Keratinocyte (primary cell): Measurements from ENCODE around the gene ARHGAP35. TPM values are rescaled to one million over a fixed set of nuclear protein-coding genes. Genes with fewer than 3 reads are reported as not detected.
A peak's percentile ranks its signal among the peaks of the same experiment; 100 is the strongest.

Experiments
- DNase-seq: peaks from one replicate; pipeline ENCODE4 v3.0.0-alpha.2; 2011; ENCODE audit warnings: low read depth, missing footprints, low spot score
- FAIRE-seq: peaks from 2 replicates; lab custom pipeline; 2011; peaks lifted over from hg19 to GRCh38; lab: Jason Lieb, UNC
- H2AFZ ChIP-seq: 2 replicates; pipeline ENCODE4 v1.6.0; 2012; ENCODE audit warnings: low read length, control low read depth, inconsistent platforms; ENCODE audit not compliant: control insufficient read depth
- H3K27ac ChIP-seq: 2 replicates; pipeline ENCODE4 v1.5.1; 2011; ENCODE audit warnings: low read length; ENCODE audit not compliant: control insufficient read depth, insufficient read depth
- H3K27me3 ChIP-seq: 3 replicates; pipeline ENCODE4 v1.6.0; 2011; ENCODE audit warnings: low read length; ENCODE audit not compliant: control insufficient read depth, insufficient read depth; ENCODE audit errors: extremely low read depth
- H3K36me3 ChIP-seq, 2 experiments: 2 replicates in 1 of 2; 3 replicates in 1 of 2; pipeline ENCODE4 v1.5.1; 2011; ENCODE audit warnings: low read length in 2 of 2, mild to moderate bottlenecking in 1 of 2; ENCODE audit not compliant: control insufficient read depth in 2 of 2, insufficient read depth in 2 of 2; ENCODE audit errors: extremely low read depth in 1 of 2
- H3K4me1 ChIP-seq: 3 replicates; pipeline ENCODE4 v1.5.1; 2011; ENCODE audit warnings: low read length; ENCODE audit not compliant: control insufficient read depth, insufficient read depth; ENCODE audit errors: extremely low read depth
- H3K4me2 ChIP-seq: 3 replicates; pipeline ENCODE4 v1.6.0; 2011; ENCODE audit warnings: low read depth, low read length; ENCODE audit not compliant: control insufficient read depth, insufficient read depth; ENCODE audit errors: extremely low read depth
- H3K4me3 ChIP-seq, 3 experiments: fragments of 200-600 bp in 1 of 3; sonication (generic) in 1 of 3; 2 replicates in 2 of 3; 3 replicates in 1 of 3; pipeline ENCODE4 v1.5.1; 2011 to 2016; ENCODE audit warnings: low read length in 3 of 3, mild to moderate bottlenecking in 3 of 3, control low read depth in 2 of 3, inconsistent platforms in 1 of 3, low read depth in 1 of 3, mixed read lengths in 1 of 3, mixed run types in 1 of 3, moderate library complexity in 1 of 3; ENCODE audit not compliant: control insufficient read depth in 2 of 3, insufficient read depth in 2 of 3; ENCODE audit errors: extremely low read depth in 1 of 3
- H3K79me2 ChIP-seq: 2 replicates; pipeline ENCODE4 v1.6.0; 2012; ENCODE audit warnings: low read length; ENCODE audit not compliant: control insufficient read depth, insufficient read depth
- H3K9ac ChIP-seq: 3 replicates; pipeline ENCODE4 v1.6.0; 2011; ENCODE audit warnings: low read length; ENCODE audit not compliant: control insufficient read depth, insufficient read depth; ENCODE audit errors: extremely low read depth
- H3K9me1 ChIP-seq: 3 replicates; pipeline ENCODE4 v1.6.0; 2011; ENCODE audit warnings: low read length; ENCODE audit not compliant: control insufficient read depth, insufficient read depth; ENCODE audit errors: extremely low read depth
- H3K9me3 ChIP-seq: 2 replicates; pipeline ENCODE4 v1.5.1; 2012; ENCODE audit warnings: low read depth, low read length; ENCODE audit not compliant: control insufficient read depth
- H4K20me1 ChIP-seq: 3 replicates; pipeline ENCODE4 v1.6.0; 2011; ENCODE audit warnings: low read length; ENCODE audit not compliant: control insufficient read depth, insufficient read depth; ENCODE audit errors: extremely low read depth
- EZH2 ChIP-seq: IDR thresholded peaks from one replicate; pipeline ENCODE4 v1.6.1; 2012; ENCODE audit warnings: inconsistent platforms, mild to moderate bottlenecking, low read length, moderate library complexity
- dilution Hi-C: fragments of 300-500 bp; cut with MboI; formaldehyde crosslinking; loops from one replicate; pipeline ENCODE4 v1.7.0; 2020; ENCODE audit warnings: low sequenced_read_pairs; ENCODE audit not compliant: extremely low pct_ligation_motif_present
- polyA plus RNA-seq, 5 experiments: library from polyadenylated mRNA; depleted of rRNA in 3 of 5; stranded (reverse) in 3 of 5; stranded (forward) in 1 of 5; unstranded in 1 of 5; fragments of >200 nt; gene quantifications; 1 replicate in 1 of 5; 2 replicates in 3 of 5; 3 replicates in 1 of 5; pipeline versions ENCODE4 v1.2.1 to v1.2.3, GENCODE V29; 2011 to 2012; ENCODE audit warnings: missing spikeins in 2 of 5, low read depth in 1 of 5, low replicate concordance in 1 of 5
- TF ChIP-seq, protein P1 (sequence below), 3 experiments: IDR thresholded peaks in 1 of 3; conservative IDR thresholded peaks in 1 of 3; optimal IDR thresholded peaks in 1 of 3; 2 replicates in 2 of 3; 3 replicates in 1 of 3; pipeline versions ENCODE3 to v1.5.1; 2011; ENCODE audit warnings: low read length in 3 of 3, mild to moderate bottlenecking in 3 of 3, moderate library complexity in 2 of 3, control low read depth in 1 of 3, inconsistent platforms in 1 of 3; ENCODE audit not compliant: insufficient read depth in 2 of 3; ENCODE audit errors: extremely low read depth in 1 of 3

Gene ARHGAP35
- polyA plus RNA-seq, 1 donor (not counting 4 experiments of a cell fraction or from before 2014, with no cell fraction given) = 19.5 TPM

DNA sequence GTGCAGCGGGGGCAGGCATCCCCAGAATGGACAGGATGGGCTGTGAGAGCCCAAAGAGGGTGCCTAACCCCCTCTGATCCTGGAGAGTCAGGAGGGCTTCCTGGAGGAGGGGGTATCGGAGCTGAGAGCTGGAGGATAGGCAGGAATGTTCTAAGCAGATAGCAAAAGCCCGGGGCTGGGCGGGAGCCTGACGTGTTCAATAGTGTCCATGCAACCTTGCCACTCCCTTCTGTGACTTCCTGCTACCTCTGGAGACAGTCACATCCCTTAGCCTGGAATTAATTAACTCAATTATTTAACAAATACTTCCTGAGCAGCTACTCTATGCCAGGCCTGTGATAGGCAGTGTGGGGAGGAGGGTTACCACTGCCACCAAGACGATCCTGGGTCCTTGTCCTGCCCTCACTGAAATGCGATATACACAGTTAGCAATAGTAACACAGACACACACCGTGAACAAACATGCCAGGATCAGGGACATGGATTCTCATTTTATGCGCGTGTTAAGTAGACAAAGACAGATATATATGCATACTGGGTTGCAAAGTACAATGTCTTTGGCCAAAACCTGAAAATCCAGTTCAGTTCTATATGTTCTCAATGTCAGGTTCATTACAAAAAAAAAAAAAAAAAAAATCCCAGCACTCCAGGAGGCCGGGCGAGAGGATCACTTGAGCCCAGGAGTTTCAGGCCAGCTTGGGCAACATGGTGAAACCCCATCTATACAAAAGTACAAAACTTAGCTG is 20.9 kb upstream of the ARHGAP35 start:
- TF ChIP-seq, protein P1, sequence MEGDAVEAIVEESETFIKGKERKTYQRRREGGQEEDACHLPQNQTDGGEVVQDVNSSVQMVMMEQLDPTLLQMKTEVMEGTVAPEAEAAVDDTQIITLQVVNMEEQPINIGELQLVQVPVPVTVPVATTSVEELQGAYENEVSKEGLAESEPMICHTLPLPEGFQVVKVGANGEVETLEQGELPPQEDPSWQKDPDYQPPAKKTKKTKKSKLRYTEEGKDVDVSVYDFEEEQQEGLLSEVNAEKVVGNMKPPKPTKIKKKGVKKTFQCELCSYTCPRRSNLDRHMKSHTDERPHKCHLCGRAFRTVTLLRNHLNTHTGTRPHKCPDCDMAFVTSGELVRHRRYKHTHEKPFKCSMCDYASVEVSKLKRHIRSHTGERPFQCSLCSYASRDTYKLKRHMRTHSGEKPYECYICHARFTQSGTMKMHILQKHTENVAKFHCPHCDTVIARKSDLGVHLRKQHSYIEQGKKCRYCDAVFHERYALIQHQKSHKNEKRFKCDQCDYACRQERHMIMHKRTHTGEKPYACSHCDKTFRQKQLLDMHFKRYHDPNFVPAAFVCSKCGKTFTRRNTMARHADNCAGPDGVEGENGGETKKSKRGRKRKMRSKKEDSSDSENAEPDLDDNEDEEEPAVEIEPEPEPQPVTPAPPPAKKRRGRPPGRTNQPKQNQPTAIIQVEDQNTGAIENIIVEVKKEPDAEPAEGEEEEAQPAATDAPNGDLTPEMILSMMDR (optimal IDR thresholded peaks at IDR 0.05 in 1 of 3, IDR thresholded peaks at IDR 0.05 in 1 of 3, conservative IDR thresholded peaks at IDR 0.05 in 1 of 3; ENCODE audit: extremely low read depth in 1 of 3, insufficient read depth in 2 of 3, low read length in 3 of 3) = no peak
- TF ChIP-seq EZH2 = no peak
- peaks cover 10% of the 10 kb centered on the region for H3K79me2 ChIP-seq
- no peak overlapping the region for H3K4me3 ChIP-seq
- H4K20me1 ChIP-seq = no peaks in the 10 kb centered on the region
- H3K4me2 ChIP-seq = peak overlapping the region; percentile 40
- no peaks in the 10 kb centered on the region for H3K9me3 ChIP-seq
- peaks cover 23 to 36% of the 10 kb centered on the region in 2 experiments for H3K36me3 ChIP-seq
- no peak overlapping the region for H2AFZ ChIP-seq
- dilution Hi-C loops = no loop called here
- DNase-seq (no peak), FAIRE-seq (peak; percentile 36)
- H3K27me3 ChIP-seq = no peaks in the 10 kb centered on the region
- peak overlapping the region; percentile 49 for H3K9ac ChIP-seq
- H3K4me1 ChIP-seq = peaks cover 23% of the 10 kb centered on the region
- peak overlapping the region; percentile 63 for H3K27ac ChIP-seq
- H3K9me1 ChIP-seq = no peaks in the 10 kb centered on the region

DNA sequence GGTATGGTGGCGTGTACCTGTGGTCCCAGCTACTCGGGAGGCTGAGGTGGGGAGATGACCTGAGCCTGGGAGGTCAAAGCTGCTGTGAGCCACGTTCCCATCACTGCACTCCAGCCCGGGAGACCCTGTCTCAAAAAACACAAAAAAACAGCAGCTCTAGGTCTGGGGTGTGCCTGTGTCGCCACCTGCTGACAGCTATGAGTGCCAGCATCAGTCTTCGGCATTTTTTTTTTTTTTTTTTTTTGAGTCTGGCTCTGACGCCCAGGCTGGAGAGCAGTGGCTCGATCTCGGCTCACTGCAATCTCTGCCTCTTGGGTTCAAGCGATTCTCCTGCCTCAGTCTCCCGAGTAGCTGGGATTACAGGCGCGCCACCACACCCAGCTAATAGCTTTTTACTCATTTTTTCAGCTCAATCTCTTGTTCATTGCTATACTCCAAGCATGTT is 20.3 kb upstream of the ARHGAP35 start:
- Histone ChIP-seq H3K4me3 (no peak overlapping the region), H3K79me2 (peaks cover 10% of the 10 kb centered on the region), H3K9me3 (no peaks in the 10 kb centered on the region), H3K36me3 (peaks cover 23 to 36% of the 10 kb centered on the region in 2 experiments), H3K27ac (peak overlapping the region; percentile 63), H3K4me1 (peaks cover 23% of the 10 kb centered on the region), H3K4me2 (no peak overlapping the region), H3K9ac (peak overlapping the region; percentile 4), H4K20me1 (no peaks in the 10 kb centered on the region), H3K9me1 (no peaks in the 10 kb centered on the region), H3K27me3 (no peaks in the 10 kb centered on the region), H2AFZ (no peak overlapping the region)
- no peak for DNase-seq
- dilution Hi-C loops = no loop called here
- no peak for FAIRE-seq
- TF ChIP-seq EZH2 = no peak
- TF ChIP-seq, protein P1 (optimal IDR thresholded peaks at IDR 0.05 in 1 of 3, IDR thresholded peaks at IDR 0.05 in 1 of 3, conservative IDR thresholded peaks at IDR 0.05 in 1 of 3; ENCODE audit: extremely low read depth in 1 of 3, insufficient read depth in 2 of 3, low read length in 3 of 3) = peak; percentile 78 to 90 (median 88)
